Gastroesophageal sphincter (tissue), 4 donors: ENCODE measurements around the gene E2F7. TPM values are rescaled to one million over a fixed set of nuclear protein-coding genes. Genes with fewer than 3 reads are reported as not detected.

Source experiments
- total RNA-seq, 4 donors: library from RNA; depleted of rRNA; stranded (reverse); fragments of >200 nt; gene quantifications; one replicate each; pipeline ENCODE4 v1.1.0, GENCODE V29; 2016

The E2F7 gene
- total RNA-seq, 4 donors from 2014 or later: 0.47 TPM; not detected in 3

Other genes with a start within 250 kb of the E2F7 start
- 100 to 1,000 TPM in 2 of 4 donors, 10 to 100 TPM in 2; 65.8 to 157 (median 111) TPM for gene CSRP2, start 186.6 kb downstream of the E2F7 start, total RNA-seq